Progenitor cell of endocrine pancreas (in vitro differentiated cells): ENCODE results near the gene METAP1. TPM values are rescaled to one million over a fixed set of nuclear protein-coding genes. Genes with fewer than 3 reads are reported as not detected.

Source experiments
- DNase-seq: peaks from one replicate; pipeline ENCODE4 v3.0.0; 2021; ENCODE audit warnings: low spot score; ENCODE audit not compliant: unreplicated experiment
- H3K27ac Mint-ChIP-seq: 2 replicates; pipeline ENCODE4 v1.8.0; 2021; ENCODE audit warnings: mild to moderate bottlenecking, moderate library complexity, mixed read lengths
- H3K27me3 Mint-ChIP-seq: 2 replicates; pipeline ENCODE4 v1.8.0; 2021; ENCODE audit warnings: mixed read lengths
- H3K36me3 Mint-ChIP-seq: 2 replicates; pipeline ENCODE4 v1.8.0; 2022; ENCODE audit warnings: mixed read lengths; ENCODE audit not compliant: insufficient read depth
- H3K4me1 Mint-ChIP-seq: 2 replicates; pipeline ENCODE4 v1.8.0; 2021; ENCODE audit warnings: low read depth, mixed read lengths
- H3K4me3 Mint-ChIP-seq: 2 replicates; pipeline ENCODE4 v1.8.0; 2021; ENCODE audit warnings: low read depth, mild to moderate bottlenecking, moderate library complexity, mixed read lengths
- H3K9me3 Mint-ChIP-seq: 2 replicates; pipeline ENCODE4 v1.8.0; 2021; ENCODE audit warnings: low read depth, mixed read lengths
- total RNA-seq: library from RNA; stranded (reverse); gene quantifications from 2 replicates; pipeline ENCODE4 v1.2.1, GENCODE V29; 2021
- TF ChIP-seq, protein P1 (sequence below): fragments of 200-600 bp; sonication (generic); IDR thresholded peaks from one replicate; pipeline ENCODE4 v1.5.0; 2021; ENCODE audit warnings: antibody characterized with exemption, mild to moderate bottlenecking; ENCODE audit not compliant: unreplicated experiment

METAP1 gene
- total RNA-seq, 1 donor from 2014 or later: 49.1 TPM

DNA sequence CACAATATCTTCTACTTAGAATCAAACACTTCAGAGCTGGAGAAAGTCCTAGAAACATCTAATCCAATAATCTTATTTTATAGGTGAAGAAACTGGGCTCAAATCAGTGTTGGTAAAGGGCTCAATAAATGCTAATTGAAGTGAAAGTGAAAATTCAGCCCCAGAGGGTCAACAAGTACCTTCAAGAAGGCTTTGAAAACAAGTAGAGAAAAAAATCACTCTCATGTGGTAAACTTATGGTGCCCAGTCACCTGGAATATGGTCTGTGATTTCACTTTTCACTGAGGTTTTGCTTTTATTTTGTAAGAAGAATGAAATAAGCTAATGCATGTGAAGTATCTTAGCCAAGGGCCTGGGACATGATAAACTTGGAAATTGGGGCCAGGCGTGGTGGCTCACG, 37.5 kb upstream of the METAP1 start:
- Mint-ChIP-seq H3K27ac (no peak overlapping the region), H3K36me3 (no peaks in the 10 kb centered on the region), H3K4me3 (no peak overlapping the region), H3K4me1 (no peaks in the 10 kb centered on the region), H3K9me3 (no peaks in the 10 kb centered on the region), H3K27me3 (no peaks in the 10 kb centered on the region)
- TF ChIP-seq, protein P1, sequence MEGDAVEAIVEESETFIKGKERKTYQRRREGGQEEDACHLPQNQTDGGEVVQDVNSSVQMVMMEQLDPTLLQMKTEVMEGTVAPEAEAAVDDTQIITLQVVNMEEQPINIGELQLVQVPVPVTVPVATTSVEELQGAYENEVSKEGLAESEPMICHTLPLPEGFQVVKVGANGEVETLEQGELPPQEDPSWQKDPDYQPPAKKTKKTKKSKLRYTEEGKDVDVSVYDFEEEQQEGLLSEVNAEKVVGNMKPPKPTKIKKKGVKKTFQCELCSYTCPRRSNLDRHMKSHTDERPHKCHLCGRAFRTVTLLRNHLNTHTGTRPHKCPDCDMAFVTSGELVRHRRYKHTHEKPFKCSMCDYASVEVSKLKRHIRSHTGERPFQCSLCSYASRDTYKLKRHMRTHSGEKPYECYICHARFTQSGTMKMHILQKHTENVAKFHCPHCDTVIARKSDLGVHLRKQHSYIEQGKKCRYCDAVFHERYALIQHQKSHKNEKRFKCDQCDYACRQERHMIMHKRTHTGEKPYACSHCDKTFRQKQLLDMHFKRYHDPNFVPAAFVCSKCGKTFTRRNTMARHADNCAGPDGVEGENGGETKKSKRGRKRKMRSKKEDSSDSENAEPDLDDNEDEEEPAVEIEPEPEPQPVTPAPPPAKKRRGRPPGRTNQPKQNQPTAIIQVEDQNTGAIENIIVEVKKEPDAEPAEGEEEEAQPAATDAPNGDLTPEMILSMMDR: no peak
- DNase-seq: no peak

DNA sequence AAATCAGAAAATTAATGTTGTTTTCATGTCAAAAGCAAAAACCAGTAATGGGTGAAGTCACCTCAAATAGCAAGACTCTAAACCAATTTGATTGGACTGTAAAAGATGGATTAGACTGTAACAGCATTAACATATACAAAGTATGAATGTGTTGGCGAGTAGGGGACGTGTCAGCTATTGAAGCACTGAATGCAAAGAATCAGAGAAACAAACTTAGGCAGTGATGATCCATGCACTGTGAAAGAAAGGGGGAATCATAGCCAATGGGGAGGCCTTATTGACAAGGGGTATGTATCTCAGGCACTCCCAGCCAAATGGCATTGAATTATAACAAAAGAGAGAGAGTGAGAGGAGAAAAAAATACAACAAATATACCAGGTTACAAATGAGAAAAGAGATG, 36.1 kb upstream of the METAP1 start:
- H3K36me3 Mint-ChIP-seq: no peaks in the 10 kb centered on the region
- no peak overlapping the region for H3K27ac Mint-ChIP-seq
- H3K9me3 Mint-ChIP-seq: no peaks in the 10 kb centered on the region
- no peak for DNase-seq
- H3K4me3 Mint-ChIP-seq: no peak overlapping the region
- TF ChIP-seq, protein P1: no peak
- no peaks in the 10 kb centered on the region for H3K4me1 Mint-ChIP-seq
- no peaks in the 10 kb centered on the region for H3K27me3 Mint-ChIP-seq

DNA sequence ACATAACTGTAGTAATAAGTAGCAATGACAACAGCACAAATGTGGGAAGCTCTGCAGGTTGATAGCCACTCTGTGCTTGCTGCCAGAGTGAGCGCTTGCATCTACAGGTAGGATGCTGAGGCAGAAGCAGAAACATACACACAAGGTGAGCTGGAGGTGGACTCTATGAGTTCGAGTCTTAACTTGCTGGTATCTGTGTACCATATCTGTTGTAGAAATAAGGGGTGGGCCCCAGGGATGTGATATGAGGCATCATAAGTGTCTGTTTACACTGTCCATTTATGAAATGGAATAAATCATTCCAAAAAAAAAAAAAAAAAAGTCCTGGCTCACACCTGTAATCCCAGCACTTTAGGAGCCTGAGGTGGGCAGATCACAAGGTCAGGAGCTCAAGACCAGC, 33.8 kb upstream of the METAP1 start:
- TF ChIP-seq, protein P1: no peak
- DNase-seq: no peak
- no peaks in the 10 kb centered on the region for H3K9me3 Mint-ChIP-seq
- no peak overlapping the region for H3K4me3 Mint-ChIP-seq
- H3K27me3 Mint-ChIP-seq: no peaks in the 10 kb centered on the region
- no peak overlapping the region for H3K27ac Mint-ChIP-seq
- no peaks in the 10 kb centered on the region for H3K4me1 Mint-ChIP-seq
- no peaks in the 10 kb centered on the region for H3K36me3 Mint-ChIP-seq

DNA sequence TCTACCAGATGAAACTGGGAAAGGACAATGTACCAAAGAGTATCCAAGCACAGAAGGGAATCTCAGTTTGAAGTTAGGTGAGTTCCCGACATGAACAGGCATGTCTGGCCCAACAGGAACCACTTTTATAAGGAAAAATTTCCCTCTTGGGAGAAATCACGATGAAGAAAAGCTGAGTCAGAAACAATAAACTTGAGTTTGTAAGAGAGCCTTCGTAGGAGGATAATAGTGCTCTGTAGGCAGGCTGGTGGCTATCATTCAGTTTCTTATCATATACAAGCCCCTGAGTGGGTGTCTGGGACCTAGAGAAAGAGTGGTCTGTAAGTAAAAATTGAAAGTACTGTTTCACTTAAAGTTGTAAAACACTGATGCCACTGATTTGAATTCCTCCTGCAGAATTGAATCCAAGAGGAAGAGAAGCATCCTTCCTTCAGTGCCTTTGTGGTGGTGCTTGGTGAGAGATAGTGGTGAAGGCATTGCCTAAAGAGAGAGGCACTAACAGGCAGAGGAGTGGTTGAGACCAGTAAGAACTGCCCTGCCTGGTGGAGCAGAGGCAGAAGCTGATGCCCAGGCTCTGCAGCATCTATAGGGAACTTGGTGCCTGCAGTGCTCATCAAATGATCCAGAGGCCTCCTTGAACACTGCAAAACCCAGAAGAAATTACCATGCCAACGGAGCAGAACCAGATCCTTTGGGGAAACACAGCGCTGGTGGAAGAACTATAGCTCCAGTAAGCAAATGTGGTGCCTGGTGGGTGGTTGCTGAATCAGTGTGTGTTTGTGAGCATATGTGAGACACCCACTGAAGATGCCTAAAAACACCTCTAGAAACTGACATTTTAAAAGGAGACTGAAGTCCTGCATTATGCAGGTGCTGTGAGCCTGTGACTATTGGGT, 31.7 kb upstream of the METAP1 start:
- Mint-ChIP-seq H3K27me3 (no peaks in the 10 kb centered on the region), H3K4me3 (no peak overlapping the region), H3K36me3 (no peaks in the 10 kb centered on the region), H3K4me1 (no peaks in the 10 kb centered on the region), H3K27ac (no peak overlapping the region), H3K9me3 (no peaks in the 10 kb centered on the region)
- DNase-seq: no peak
- TF ChIP-seq, protein P1: no peak

DNA sequence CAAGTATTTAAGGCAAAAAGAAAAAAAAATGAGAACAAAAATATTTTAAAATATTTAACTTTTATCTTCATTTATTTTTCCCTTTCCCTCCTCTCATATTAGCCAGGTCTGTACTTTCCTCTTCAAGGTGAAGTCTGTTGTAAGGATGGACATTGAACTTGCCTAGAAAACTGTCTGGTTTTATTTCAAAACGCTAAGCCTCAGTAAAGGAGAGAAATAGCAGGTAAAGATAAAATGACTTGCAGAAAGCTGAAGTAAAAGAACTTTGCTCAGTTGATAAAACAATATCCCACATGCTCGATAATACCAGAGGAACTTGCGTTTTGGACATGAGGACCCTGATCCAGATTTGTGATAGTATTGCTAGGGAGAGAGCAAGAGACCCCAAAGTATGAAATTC, 28.6 kb upstream of the METAP1 start:
- H3K27ac Mint-ChIP-seq: no peak overlapping the region
- no peak overlapping the region for H3K4me3 Mint-ChIP-seq
- no peaks in the 10 kb centered on the region for H3K4me1 Mint-ChIP-seq
- no peaks in the 10 kb centered on the region for H3K9me3 Mint-ChIP-seq
- no peak for DNase-seq
- no peaks in the 10 kb centered on the region for H3K36me3 Mint-ChIP-seq
- TF ChIP-seq, protein P1: no peak
- H3K27me3 Mint-ChIP-seq: peaks cover 3% of the 10 kb centered on the region
